GM19351 (cell line): ENCODE data around the gene RAB36.
"Not testable (repeated sequence)": the region's sequence is repeated elsewhere in the genome, so short reads cannot be mapped to it uniquely, and the experiment has no call there.

Experiments used
- ATAC-seq: cut with Tn5 transposase; IDR thresholded peaks from one replicate; pipeline ENCODE4 v1.9.1; 2021; ENCODE audit warnings: mild to moderate bottlenecking, moderate library complexity; ENCODE audit not compliant: unreplicated experiment

The RAB36 gene

DNA sequence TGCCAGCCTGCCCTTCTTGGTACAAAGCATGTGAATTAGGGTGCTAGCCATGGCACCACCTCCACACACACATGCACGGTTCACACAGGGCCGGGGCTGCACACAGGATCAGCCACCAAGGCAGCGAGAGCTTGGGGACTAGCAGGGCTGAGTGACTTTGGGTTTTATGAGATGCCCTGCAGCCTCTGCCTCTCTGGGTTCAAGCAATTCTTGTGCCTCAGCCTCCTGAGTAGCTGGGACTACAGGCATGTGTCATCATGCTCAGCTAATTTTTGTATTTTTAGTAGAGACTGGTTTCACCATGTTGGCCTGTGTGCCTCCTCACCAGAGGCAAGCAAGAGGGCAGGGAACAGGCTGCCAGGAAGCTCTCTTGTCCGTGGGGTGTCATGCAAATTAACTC is 8.3 kb upstream of the RAB36 start:
- ATAC-seq, result not testable (repeated sequence)

DNA sequence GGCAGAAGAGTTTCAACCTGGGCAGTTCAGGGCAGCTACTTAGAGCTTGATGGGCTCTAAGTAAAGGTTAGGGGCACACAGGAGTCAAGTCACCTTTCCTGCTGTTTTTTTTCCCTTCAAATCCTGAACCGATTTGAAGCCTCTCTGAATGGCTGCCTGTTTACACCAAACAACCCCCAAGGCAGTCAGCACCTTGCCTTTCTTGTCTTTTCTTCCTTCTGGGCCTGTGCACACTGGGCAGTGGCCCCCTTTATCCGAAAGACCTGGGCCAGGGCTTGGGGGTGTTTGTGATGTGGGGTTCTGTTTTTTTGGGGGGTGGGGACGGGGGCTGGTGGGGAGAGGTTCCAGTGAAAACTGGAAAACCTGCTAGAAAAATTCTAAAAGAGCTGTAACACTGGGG is 7.8 kb upstream of the RAB36 start:
- no peak for ATAC-seq

DNA sequence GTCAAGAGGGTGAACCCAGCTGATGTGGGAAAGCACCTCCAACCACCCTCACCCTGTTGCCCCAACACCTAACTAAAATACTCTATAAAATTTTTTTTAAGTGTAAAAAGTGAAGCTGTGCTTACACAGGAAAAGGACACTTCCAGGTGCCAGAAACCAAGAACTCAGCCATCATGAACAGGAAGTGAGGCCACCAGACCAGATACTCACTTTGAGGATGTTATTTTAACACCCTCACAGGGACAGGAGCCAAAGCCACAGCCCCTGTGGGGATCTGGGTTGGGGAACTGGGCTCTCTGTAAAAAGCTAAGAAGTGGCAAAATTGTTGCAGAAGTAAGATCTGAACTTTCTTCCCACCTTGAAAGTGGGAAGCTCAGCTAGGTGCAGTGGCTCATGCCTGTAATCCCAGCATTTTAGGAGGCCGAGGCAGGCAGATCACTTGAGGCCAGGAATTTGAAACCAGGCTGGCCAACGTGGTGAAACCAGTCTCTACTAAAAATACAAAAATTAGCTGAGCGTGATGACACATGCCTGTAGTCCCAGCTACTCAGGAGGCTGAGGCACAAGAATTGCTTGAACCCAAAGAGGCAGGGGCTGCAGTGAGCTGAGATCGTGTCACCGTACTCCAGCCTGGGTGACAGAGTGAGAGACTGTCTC is 7.2 kb upstream of the RAB36 start:
- peak; percentile 36 for ATAC-seq

DNA sequence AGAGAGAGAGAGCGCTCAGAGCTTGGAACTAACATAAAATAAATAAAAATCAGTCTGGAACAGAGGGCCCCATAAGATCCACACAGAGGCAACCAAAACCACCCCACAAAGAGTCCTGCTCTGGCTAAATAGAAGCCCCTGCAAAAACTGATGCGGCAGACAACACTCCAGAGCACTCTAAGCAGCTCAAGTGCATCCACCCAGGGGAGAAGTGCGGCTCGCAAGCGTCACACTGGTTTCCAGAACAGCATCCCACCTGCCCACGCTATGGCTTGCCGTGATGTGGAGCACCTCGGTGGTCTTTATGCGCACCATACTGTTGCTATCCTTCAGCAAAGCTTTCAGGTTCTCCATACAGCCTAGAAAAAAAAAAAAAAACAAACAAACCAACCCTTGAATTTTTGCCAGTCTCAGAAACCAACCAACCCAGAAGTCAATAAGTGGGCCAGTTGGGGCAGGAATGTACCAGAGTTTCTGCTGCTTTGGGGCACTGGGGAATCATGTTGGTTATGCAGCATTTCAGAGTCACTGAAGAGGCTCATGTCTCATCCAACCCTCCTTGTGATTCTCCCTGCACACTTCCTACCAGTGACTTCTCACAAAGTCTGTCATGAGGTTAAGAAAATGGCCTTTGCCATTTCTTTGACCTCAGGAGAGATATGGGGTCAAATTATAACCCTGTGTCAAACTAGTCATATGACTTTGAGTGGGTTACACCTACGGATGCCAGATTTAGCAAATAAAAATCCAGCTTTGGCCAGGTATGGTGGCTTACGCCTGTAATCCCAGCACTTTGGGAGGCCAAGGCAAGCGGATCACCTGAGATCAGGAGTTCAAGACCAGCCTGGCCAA is 6.5 kb upstream of the RAB36 start:
- ATAC-seq, result no peak

DNA sequence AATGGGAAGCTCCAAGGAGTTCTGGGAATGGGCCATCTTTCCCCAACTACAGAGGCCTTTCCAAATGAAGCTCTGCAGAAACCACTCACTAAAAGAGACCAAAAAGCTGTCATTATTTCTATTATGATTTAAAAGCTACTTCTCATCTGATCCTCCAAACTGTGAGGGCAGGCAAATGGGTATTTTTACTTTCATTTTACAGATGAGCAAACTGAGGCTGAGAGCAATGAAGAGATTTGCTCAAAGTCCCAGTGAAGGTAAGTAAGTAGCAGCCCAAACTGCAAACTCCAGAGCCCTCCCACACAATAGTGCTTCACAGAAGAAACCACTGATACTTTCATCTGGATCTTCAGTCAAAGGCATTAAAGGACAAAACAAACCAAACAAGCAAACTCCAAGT is 4.9 kb upstream of the RAB36 start:
- ATAC-seq, result no peak

DNA sequence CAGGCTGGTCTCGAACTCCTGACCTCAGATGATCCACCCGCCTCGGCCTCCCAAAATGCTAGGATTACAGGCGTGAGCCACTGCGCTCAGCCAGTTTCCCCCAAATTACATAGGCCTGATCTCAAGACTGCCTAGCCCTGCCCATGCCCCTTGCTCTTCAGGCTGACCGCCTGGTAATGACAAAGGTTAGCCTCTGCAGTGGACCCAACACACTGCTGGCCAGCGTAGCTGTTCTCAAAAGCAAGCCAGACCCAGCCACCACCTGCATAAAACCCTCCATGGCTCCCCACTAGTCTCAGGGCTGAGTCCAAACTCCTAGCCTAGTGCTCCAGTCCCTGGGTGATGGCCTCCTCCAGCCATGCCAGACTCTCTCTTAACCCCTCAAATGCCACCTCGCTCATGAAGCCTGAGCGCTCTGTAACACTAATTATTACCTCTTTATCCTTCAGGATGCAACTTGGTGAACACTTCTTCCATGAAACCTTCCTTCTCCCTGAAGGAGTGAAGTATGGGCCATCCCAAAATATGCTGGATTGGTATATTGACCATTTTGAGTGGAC is 2.7 kb upstream of the RAB36 start:
- ATAC-seq, result no peak

DNA sequence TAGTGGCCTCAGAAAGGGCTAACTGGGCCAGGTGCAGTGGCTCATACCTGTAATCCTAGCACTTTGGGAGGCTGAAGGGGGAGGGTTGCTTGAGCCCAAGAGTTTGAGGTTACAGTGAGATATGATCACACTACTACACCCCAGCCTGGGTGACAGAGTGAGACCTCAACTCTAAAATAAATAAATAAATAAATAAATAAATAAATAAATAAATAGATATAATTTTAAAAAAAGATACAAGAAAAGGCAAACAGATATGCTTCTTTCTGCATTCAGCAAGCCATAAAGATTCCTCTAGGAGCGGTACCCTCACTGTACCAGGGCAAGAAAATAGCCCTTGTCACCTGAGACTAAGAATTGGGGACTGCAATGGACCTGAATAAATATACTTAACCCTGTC is 2.2 kb upstream of the RAB36 start:
- no peak for ATAC-seq

DNA sequence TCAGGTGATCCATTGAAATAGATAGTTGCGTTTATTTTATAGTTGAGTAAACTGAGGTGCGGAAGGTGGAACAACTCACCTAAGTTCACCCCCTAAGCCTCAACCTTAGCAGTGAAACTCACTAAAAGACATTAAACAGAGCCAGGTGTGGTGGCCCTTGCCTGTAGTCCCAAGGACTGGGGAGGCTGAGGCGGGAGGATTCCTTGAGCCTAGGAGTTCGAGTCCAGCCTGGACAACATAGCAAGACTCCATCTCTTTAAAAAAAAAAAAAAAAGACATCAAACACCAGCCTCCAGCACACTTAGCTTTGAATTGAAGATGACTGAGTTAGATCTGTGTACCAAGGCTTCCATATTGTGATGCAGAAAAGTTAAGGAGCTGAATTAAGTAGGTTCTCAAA is 845 bp upstream of the RAB36 start:
- no peak for ATAC-seq

DNA sequence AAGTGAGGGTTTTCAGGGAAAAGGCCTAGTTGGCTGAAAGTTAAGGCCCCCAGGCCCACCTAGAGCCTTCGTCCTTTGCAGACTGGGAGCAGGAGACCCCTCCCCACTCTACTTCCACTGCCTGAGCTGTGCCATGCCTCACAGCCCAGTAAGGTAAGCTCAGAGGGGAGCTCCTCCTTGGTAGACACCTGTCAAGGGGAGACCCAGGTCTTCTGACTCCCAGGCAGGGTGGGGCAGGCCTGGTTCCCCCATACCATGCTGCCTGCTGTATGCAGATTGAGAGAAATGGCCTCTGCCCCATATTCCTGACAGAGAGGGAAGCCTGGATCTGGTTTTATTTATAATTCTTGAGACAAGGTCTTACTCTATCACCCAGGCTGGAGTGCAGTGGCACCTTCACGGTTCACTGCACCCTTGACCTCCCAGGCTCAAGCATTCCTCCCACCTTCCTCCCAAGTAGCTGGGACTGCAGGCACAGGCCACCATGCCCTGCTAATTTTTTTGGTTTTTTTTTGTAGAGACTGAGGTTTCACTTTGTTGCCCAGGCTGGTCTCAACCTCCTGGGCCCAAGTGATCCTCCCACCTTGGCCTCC is 697 bp downstream of the RAB36 start:
- no peak for ATAC-seq

DNA sequence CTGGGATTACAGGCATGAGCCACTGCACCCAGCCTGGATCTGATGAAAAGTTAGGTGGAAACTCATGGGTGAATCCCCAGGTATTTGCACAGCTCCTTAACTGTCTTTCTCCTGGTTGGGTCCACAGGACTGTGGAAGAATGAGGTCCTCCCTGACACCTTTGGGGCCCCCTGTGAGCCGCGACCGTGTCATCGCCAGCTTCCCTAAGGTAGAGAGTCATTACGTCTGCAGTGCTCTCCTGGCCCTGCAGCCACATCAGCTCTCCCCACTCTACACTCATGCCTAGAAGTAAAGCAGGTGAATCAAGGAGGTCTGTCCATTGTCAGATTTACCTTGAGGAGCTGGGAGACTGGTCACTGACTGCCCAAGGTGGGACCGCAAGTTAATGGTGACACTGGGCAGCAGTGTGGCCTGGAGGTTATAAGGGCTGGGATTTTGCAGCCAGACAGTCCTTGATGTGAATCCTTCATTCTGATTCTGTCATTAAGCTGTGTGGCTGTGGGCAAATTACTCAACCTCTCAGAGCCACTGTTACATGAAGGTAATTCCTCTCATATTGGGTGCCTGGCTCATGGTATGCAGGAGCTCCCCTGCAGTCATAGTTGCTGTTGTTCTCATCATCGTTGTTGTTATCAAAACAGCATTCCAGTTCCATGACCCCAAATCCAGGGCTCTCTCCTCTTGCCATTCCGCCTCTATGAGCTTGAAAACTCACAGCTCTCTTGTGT is 1.4 kb downstream of the RAB36 start:
- no peak for ATAC-seq

DNA sequence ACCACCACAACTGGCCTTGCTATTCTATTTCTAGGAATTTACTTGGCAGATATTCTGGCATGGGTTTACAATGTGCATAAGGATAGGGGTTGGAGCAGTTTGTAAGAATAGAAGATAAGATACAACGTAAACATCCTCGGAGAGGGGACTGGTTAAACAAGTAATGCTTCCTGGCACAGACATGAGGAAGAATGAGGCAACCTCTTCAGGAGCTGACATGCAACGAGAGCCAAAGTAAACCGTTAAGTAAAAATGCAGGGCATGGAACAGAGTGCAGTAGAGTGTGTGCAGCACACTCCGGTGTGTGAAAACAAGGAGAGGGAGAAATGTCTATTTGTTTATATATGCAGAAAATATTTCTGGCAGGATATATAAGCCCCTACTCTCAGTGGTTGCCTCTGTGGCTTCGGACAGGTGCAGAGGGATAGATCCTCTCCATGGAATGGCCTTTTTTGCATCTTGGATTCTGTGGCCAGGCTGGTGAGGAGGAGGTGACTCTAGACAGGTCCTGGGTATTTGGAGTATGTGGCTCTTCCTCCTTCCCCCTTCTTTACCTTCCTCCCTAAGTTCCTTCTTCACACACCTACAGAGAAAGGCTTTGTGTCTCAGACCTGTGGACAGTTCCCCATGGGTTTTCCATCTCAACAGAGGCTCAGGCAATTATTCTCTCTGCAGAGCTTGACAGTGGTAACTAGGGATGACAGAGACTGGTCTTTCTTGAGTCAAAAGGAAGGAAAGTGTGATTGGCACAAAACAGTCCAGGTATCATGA is 2.5 kb downstream of the RAB36 start:
- no peak for ATAC-seq

DNA sequence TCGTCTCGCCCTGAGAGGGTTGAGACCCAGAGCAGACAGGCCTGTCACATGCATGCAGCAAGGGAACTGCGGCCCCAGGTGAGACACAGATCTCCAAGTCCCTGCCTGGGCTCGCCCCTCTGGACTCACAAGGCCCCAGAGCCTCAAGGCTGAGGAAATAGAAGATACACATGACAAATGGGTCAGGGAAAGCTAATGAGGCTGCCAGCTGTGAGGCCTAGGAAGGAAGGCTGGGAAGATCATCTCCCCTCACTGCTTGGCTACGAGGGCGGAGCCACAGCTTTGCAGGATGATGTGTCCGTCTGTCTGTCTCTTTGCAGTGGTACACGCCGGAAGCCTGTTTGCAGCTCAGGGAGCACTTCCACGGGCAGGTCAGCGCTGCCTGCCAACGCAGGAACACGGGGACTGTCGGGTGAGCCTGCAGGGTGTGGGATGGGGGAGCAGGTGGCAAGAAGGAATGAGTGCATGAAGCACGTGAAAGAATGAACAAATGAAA is 4.5 kb downstream of the RAB36 start:
- ATAC-seq, result no peak

DNA sequence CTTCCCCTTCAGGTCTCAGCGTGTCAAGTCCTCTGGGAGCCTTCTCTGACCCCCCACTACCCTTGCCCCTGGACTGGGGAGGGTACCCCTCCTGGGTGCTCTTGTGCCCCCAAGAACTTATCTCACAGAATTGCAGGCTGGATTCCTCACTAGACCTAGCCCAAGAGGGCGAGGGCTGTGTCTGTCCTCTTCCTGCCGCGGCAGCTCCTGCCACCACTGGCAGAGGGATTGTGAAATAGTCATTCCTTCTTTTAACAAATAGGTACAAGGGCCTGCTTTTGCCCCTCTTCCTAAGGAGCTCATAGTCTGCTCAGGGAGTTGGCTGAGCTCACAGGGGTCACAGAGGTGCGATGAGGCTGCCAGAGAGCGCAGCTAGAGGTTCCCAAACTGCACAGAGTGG is 5.5 kb downstream of the RAB36 start:
- no peak for ATAC-seq

DNA sequence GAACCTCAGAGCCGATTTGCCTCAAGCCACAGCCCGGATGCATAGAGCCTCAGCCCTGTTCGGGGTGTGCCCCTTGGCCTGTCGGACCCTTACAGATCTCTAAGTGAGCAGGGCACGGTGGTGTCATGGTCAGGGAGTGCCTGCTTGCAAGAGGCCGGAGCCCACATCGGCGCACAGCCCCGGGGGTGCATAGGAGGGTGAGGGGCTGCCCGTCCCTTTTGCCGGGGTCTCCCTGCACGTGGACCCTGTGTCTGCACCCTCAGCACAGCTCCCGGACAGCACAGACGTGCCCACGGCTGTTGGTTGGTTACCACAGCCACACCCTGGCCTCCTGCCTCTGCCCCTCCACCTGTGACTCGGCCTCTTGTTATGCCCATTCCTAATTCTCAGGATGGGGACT is 6.5 kb downstream of the RAB36 start:
- ATAC-seq, result no peak

DNA sequence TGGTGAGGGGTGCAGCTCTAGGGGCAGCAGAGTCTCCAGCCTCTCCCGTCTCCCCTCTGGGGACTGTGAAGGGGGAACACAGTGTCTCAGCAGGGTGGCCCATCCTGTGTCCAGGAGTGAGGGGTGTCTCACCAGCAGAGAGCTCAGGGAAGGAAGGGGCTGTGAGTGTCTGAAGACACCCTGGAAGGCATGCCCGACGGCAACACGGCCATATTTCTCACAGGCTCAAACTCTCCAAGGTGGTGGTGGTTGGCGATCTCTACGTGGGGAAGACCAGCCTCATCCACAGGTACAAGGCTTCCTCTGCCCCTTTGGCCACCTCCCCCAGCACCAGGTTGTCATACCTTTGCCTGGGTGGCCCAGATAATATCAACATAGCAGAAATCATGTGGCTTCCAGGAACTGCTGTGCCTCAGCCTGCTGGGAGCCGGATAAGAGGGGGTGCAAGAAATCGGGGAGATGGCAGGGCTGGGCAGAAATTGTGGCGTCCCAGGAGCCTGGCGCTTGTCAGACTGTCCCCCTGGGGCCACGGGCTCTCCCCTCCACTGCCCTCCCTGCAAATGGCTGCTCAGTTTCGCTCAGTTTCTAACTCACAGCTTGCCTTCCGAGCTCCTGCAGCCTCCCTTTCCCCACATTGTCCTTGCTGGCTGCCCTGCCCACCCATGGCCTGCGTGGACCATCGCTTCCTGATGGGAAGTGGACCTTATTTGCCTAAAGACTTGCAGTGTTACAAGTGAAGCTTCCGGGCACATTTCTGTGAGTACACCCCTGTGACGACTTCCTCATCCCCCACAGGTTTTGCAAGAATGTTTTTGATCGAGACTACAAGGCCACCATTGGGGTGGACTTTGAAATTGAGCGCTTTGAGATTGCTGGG is 7.2 kb downstream of the RAB36 start:
- no peak for ATAC-seq

DNA sequence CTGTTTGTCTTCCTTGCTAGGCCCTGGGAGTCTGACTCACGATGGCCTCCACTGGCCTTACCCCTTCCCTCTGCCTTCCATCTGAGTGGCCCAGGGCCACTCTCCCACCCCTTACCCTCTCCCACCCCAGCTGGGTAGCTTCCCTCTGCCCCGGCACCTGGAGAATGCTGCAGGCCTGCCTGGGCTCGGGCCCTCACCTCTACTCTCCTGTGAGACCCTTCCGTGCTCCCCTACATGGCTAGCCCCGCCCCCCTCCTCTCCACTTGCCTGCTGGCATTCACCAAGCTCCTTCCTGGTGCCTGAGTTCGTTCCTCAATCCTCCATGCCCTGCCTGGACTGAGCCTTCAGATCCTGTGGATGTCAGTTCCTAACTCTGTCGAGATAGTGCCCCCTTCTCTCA is 8.7 kb downstream of the RAB36 start:
- ATAC-seq, result no peak

DNA sequence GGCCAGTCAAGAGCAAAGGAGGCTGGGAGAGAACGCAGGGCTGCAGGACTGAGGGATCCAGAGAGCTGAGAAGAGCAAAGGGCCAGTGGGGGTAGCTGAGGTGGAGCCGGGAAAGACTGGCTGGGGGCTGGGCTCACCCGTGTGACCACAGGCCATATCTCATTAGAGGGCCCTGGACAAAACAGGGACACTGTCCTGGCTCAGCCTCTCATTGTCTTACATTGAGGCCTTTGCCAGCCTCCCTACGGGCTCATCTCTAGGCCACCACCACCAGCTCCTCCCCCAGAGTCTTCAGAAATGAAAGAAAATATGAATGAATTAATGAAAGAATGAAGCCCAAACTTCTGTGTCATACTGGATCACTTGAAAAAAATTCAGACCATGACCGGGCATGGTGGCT is 9.2 kb downstream of the RAB36 start:
- no peak for ATAC-seq

DNA sequence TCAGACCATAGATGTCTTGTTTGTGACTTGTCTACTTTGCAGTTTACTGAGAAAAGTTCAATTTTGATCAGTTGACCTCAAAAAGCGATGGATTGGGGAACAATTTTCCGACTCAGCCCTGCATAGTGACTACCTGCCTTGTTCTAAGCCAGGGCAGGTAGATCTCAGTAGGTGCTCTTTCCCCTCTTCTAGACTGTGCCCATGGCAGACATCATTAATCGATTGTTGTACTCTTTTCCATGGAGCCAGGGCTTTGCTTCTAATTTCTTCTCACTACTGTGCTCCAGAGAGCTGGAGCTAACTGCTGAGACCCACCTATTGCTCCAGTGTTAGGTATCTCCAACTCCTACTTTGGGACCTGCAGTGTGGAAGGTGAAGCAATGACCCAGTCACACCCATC is 9.9 kb downstream of the RAB36 start:
- ATAC-seq, result no peak

DNA sequence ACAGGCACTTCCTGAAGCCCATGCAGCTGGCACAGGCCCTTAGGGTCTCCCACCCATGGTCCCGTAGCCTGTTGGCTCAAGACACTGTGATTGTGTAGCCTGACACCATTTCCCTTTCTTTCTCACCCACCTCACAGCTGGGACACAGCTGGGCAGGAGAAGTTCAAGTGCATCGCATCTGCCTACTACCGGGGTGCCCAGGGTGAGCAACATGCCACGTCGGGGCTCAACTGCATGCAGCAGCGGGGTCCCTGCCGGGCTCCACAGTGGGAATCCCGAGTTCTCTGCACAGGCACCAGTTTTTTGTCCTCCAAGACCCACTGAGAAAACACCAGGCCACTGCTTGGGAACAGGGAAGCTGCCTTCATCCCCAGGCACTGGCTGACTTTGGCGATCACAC is 10.6 kb downstream of the RAB36 start:
- ATAC-seq, result no peak
